Raji (cell line): ENCODE measurements around the gene CSRP1.

Experiments used
- POLR2A ChIP-seq: IDR thresholded peaks from 2 replicates; pipeline ENCODE4 v1.6.1; 2011; ENCODE audit warnings: low read depth, low read length, control low read depth; ENCODE audit not compliant: insufficient read depth

The CSRP1 gene

DNA sequence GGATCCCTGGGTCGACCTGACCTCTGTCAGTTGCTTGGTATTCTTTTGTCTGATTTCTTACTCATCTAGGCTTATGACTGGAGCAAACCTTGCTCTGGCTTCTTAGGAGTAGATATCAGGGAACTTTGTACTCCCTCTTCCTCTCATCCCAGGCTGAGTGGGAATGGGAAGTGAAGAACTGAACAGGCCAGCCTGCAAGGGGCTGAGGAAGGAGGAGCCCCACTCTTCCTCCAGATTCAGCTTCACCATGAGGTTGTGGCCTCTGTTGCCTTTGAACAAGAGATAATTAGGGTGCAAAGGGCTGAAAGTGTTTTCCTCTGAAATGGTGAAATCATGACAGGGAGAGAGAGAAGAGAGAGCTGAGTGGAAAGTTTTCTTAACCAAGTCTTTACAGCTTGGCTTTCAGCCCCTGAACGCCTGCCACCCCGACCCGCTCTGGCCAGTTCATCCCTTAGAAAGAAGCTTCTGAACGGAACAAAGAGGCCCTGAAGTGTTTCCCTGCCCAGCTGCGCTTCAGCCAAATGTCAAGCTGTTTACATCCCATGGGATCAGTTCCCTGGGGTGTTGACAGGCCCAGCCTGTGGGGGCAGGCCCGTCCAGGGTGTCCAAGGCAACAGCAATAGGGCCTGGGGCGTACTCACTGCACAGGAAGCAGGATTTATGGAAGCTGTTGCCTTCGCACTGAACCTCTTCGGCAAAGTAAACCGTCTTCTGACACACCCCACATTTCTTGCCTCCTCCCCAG lies 11.2 kb downstream of the CSRP1 start:
- TF ChIP-seq POLR2A = no peak

DNA sequence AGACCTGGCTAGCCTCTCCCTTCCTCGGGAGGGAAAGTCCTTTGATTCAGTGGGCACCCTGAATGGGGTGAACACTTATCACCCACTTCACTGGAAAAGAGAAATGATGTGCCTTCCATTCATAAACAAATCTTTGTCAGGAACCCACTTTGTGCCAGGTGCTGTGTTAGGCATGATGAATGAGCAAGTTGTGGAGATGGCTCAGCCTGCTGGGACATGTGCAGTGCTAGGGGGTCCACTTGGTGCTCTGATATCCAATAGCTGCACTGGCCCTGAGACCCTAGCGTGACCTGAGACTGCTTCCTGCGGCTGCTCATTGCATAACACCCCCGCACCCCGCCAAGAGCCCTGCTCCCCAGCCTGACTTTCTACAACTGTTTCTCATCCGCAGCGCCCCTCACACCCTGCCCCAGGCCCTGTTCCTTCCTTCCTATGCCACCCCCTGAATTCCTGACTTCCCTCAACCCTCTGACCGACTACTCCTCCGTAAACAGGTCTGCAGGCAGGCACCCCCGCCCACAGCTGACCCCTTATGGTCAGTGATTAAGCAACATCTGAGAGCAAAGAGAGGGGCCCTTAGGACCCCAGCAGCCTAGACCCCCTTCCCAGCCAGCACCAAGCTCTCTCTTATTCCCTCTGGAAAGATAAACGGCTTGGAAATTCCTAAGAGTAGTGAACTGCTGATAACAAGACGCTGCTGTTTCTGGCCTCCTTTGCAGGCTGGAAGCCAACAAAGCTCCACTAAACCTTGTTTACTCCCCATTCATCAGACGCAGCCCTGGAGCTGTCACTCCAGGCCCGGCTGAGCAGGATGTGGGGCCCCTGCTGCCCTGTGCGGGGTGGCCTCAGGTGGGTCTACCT lies 12.9 kb downstream of the CSRP1 start:
- no peak for TF ChIP-seq POLR2A

DNA sequence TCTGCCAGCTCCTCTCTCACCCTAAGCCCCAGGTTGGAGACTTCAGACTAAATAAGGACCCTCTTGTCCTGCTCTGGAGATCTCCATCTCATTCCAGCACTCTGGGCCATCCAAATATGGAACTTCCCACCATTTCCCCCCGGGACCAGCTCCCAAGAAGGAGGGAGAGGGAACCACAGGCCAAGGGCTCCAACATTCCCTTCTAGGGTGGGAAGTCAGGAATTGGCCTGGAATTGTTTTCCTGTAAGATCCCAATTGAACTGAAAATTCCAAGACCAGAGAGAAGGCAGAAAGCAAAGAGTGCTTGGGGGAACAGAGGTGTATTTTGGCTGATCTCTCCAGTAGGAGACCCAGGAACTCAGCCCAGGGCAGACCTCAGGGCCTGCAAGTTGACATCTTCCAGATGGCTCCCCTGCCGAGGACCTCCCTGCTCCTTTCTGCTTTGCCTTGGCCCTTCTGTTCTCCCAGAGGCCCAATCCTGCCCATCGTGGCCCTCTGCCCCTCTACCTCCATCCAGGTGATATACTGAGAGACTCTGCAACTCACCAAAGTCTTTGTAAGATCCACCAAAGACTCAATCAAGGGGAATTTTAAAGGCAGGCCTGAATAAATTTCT lies 14.9 kb downstream of the CSRP1 start:
- no peak for TF ChIP-seq POLR2A

DNA sequence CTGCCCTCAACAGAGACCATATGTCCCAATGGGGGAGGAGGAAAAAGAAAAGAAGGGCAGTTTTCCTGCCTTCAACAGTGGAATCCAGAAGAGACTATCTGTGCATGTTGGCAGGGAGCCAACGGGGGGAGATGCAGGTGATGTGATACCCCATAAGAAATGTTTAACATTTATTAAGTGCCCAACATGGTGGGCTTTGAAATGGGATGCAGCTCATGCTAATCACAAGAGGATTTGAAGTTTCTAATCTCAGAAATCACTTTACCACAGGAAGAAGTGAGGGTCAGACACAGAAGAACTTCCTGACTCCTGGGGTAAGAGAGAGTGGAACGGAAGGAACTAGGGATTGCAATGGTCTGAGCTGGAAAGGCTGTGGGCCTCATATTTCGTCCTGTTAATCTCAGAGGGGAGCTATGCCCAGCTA lies 16.2 kb downstream of the CSRP1 start:
- TF ChIP-seq POLR2A = no peak

DNA sequence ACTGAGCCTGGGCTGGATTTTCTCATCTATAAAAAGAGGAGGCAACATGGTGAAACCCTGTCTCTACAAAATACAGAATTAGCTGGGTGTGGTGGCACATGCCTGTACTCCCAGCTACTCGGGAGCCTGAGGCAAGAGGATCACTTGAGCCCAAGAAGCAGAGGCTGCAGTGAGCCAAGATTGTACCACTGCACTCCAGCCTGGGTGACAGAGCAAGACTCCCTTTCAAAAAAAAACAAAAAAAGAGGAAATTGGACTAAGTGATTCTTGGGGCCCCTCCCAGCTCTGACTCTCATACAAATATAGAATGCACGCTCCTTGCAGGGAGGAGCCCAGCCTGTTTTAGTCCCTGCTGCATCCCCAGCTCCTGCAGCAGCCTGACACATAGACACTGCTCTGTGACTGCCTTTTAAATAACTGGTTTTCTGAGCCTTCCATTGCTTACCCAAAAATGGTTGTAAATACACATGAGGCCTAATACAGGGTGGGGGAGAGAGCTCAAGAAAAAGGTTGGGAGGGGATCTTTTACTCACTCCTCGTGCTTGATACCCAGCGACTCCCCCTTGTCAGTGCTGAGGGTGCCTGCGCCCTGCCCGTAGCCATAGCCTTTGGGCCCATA lies 17.2 kb downstream of the CSRP1 start:
- no peak for TF ChIP-seq POLR2A

DNA sequence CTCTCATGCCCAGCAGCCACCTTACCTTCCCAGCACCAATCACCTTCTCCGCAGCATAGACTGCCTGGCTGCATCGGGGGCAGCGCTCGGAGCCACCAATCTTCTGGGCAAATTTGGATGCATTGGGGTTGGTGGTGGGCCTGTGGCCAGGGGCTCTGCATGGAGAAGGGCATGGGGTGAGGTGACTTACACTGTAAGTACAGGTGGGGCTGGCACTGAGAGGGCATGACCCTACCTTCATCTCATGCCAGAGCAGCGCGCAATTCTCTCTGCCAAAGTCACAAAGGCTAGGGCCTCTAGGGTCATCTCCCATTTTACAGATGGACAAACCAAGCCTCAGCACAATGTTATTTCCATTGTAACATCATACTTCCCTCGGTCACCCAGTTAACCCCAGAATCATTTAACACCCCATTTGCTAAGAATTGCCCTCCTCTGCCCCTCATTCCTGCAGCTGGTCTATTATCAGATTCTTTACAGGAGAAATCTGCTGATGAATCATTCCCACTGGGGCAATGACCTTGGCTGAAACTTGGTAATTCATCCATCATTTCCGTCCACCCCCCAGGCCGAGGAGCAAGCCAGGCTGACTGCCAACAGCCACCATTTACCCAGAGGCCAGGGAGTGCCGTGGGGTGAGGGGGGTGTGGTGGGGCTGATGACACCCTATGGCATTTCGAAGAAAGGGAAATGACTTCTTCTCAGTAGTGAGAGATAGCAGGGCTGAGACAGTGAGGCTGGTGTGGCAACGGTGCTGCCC lies 17.9 kb downstream of the CSRP1 start:
- TF ChIP-seq POLR2A = no peak

DNA sequence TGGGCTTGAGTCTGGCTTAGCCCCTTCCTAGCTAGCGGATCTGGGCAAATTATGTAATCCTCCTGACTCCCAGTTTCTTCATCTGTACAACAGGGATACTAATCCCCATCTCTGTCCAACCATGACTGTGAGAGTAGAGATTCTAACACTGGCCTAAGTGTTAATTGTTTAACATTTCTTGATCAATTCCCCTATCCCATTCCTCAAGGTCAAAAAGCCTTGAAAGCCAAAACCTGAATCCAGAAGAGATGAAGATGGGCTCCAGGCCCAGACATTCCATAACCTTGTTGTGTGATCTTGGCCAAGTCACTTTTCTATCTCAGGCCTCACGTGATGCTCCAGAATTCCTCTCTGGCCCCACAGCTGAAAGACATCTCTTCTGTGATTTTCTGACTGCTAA lies 19.2 kb downstream of the CSRP1 start:
- TF ChIP-seq POLR2A = no peak

DNA sequence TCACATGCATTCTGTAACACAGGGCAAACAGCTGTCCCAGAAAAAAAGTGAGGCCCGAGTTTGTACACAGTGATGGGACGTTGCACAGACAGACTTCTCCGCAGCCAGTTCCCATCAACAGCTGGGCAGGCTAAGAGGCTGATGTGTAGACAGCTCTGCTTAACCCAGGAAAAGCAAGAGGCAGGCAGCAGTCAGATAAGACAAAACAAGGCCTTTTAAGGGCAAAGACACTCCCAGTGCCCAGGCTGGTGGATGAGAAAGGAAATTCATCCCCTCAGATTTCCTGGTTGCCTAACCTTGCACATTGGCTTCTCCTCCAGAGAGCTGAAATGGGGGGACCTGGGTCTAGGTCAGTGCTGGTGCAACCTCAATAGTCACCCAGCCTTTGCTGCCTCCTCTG lies 20.7 kb downstream of the CSRP1 start:
- no peak for TF ChIP-seq POLR2A

DNA sequence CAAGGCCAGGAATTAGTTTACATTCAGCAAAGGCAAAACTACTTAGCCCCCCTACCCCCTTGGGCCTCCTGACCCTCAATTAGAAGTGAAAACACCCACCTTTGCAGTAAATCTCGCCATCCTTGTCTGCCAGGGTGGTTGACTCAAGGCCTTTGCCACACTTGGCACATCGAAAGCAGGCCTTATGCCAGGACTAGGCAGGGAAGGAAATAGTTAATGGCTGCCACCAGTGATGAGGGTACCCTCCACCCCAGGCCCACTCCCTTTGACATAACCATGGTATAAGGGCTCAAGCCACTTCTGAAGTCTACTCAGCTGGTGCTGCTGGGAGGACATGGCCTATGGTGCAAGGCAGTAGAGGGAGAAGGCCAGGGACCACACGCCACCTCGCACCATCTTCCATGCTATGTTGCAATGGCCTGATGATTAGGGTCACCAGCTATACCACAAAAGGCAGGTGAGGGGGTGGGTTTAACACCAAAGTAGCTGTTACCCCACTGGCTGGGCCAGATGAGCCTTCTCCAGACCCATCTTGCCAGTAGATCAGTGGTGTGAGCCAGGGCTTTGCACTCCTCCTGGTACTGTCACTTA lies 21.6 kb downstream of the CSRP1 start:
- TF ChIP-seq POLR2A = no peak

DNA sequence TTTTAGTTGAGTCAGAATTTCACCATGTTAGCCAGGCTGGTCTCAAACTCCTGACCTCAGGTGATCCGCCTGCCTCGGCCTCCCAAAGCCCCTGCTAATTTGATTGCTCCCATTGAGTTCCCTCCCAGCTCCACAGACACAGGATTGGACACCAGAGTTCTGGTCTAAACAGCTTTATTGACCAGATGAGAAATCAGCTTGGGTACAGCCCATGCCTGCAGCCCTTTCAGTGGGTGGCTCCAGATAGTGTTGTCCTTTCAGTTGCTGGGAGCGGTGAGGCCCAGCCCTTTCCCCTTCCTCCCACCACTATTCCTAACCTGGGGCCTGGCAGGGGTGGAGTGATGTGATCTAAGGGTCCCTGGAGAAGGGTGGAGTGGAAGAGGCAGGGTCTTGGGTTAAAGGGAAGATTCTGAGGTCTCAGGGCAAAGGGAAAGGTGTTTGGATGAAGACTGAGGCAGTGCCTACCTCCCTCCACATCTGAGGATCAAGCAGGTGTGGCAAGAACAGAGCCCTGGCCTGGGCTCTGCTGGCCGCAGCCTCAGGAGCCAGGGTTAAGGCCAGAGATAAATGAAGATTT lies 23.5 kb downstream of the CSRP1 start:
- TF ChIP-seq POLR2A = no peak

DNA sequence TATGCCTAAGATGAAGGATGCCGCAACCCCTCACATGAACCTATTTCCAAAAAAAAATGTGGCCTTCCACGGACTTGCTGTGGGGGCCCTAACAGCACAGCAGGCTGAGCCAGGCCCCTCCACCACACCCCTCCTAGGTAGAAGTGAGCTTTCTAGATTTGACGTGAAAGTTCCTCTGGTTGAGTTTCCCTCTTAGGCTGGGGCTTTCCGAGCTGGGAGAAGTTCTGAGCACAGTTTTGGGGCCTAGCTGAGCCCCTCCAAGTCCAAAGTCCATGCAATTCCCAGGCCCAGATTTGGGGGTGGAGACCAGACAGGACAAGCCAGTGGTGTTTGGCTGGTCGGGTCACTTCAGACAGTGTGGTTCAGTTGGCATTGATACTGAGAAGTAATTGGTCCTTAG lies 24.2 kb downstream of the CSRP1 start:
- TF ChIP-seq POLR2A = no peak

DNA sequence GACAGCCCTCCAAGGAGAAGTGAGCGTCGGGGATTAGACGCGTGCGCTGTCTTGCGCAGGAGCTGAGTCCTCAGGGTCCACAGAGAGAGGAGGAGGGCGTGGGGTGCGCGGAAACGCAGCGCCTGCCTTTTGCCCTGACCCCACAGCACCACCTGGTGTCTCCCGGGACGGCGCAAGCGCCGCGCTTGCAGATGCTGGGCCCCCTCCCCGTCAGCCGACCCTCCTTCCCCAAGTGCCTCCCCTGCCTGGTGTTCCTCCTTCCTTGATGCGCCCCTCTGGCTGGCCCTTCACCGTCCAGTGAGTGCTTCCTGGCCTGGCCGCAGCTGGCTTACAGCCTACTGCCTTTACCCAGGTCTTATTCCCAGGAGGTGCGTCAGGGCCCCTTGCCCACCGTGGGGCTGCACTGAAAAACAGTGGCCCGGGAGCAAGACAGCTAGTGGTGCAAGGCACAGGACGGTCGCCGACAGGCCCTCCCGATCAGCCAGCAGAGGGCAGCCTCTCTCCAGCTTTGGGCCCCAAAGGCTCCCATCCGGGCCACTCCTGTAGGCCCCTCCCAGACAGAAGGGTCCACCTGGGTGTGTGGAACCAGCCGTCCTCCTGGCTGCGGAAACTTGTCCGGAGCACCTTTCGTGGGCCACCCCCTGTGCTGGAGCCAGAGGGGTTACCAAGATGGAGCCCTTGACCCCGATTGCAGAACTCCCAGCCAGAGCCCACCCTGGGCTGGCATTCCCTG lies 25.0 kb downstream of the CSRP1 start:
- peak; percentile 36; the same call in 1 of the 2 replicates for TF ChIP-seq POLR2A

DNA sequence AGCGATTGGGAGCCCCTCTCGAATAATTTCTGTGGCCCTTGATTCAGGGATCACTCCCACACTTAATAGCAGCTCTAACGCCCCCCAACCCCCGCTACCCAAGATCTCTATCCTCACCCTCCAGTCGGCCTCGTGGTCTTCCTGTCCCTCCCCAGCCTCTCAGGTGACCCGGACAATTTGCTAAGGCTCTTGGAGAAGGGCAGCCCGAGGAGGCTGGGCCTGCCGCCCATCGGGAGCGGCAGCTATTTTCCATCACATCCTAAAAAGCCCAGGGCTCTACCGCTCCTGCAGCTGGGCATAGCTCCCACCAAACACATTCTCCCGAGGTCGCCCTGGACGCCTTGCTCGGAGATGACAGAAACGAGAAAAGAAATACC lies 25.9 kb downstream of the CSRP1 start:
- no peak for TF ChIP-seq POLR2A
